NCI-H2107 (cell line): ENCODE data around the gene BHLHA9.
A peak's percentile ranks its signal among the peaks of the same experiment; 100 is the strongest.
"Not testable (repeated sequence)": the region's sequence is repeated elsewhere in the genome, so short reads cannot be mapped to it uniquely, and the experiment has no call there.

Source experiments
- DNase-seq: peaks from one replicate; lab custom pipeline; 2025; lab: John Stamatoyannopoulos, UW

Gene BHLHA9

GRCh38 chr17:1301546-1301945, 31.3 kb downstream of the BHLHA9 start:
- DNase-seq: no peak

DNA sequence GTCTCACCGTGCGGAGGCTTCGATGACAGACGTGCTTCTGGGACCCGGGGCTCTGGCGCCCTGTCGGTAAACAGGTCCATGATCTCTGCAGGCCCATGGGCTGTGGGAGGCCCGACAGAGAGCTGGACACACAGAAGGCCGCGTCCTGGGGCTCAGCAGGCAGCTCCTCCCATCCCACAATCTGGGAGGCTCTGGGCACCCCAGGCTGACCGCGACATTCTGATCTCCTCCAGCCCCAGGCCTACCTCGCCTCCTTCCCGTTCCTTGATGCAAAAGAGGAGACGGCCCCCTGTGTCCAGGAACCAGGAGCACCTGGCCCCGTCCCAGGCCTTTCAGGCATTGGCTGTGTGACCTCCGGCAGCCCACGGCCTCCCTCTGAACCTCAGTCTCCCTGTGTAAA, 32.5 kb downstream of the BHLHA9 start:
- no peak for DNase-seq

DNA sequence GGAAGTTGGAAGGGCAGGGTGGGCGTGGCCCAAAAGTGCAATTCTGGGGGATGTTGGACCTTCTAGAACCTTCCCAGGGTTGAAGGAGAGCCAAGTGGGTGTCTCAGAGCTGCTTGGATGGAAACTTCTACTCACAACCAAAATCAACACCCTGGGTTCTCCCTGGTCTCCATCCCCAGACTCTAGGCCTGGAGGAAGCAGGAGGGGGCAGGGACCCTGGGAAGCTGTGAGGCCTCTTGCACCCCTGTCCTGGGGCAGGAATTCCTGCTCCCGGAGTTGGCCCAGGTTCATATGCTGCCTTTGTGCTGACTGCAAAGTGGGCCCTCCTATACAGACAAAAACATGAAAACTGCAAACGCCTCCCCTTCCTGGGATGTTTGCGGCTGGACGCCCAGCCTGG, 34.3 kb downstream of the BHLHA9 start:
- DNase-seq: no peak

GRCh38 chr17:1304962-1305563, 34.8 kb downstream of the BHLHA9 start:
- no peak for DNase-seq

GRCh38 chr17:1307829-1308228, 37.6 kb downstream of the BHLHA9 start:
- not testable (repeated sequence) for DNase-seq

- DNase-seq: no peak
These were observed 42.1 kb downstream of the BHLHA9 start for GRCh38 chr17:1312261-1312870.

GRCh38 chr17:1313270-1314005, 43.2 kb downstream of the BHLHA9 start:
- no peak for DNase-seq

GRCh38 chr17:1315409-1315808, 45.2 kb downstream of the BHLHA9 start:
- no peak for DNase-seq

- DNase-seq: peak; percentile 77
These were observed 45.7 kb downstream of the BHLHA9 start for GRCh38 chr17:1315891-1316403.
